NCI-H1417 (cell line): Measurements from ENCODE around the gene RMI1.
"Not testable (repeated sequence)": the region's sequence is repeated elsewhere in the genome, so short reads cannot be mapped to it uniquely, and the experiment has no call there.

Experiments used
- DNase-seq, 3 experiments: peaks; one replicate each; lab custom pipeline; 2025; lab: John Stamatoyannopoulos, UW

RMI1 gene

DNA sequence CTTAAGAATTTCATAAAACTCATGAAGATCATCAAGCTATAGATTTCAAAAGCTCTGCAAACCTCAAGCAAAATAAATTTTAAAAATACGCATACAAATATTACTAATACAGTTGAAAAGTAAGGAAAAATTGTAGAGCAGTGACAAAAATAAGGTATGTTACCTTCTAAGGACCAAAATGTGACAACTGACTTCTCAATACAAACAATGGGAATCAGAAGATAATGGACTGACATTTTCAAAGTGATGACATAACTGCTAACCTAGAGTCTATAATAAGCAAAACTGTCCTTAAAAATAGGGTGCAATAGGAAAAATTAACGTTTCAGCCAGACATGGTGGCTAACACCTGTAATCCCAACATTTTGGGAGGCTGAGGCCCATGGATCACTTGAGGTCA lies 27.1 kb downstream of the RMI1 start:
- DNase-seq, result no peak

- DNase-seq, result no peak
These were observed 43.5 kb downstream of the RMI1 start for GRCh38 chr9:84024041-84024575.

GRCh38 chr9:84027201-84027600 lies 46.6 kb downstream of the RMI1 start:
- DNase-seq, result no peak

DNA sequence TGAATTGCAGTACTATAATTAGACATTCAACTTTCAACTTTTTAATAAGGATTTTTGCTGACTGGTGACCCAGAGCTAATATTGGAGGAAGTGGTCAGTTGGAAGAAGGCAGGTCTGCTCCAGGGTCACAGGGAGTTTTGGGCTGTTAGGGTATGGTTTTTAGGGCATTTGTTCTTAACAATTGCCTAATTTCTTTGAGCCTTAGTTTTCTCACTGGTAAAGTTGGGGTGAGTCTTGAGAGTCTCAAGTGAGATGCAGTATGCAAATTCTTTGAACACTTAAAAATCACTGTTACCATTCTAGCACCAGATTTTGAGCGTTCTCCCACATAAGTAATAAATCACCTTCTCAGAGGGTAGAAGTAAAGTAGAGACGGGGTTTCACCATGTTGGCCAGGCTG lies 50.9 kb downstream of the RMI1 start:
- no peak for DNase-seq

- DNase-seq, result not testable (repeated sequence)
These were observed 61.3 kb downstream of the RMI1 start for GRCh38 chr9:84041857-84042256.

- DNase-seq, result no peak
These were observed 65.0 kb downstream of the RMI1 start for GRCh38 chr9:84045481-84046097.
